IPS DF 6.9 (cell line): ENCODE measurements around the gene CDON.

Experiments used
- DNase-seq: peaks from one replicate; pipeline ENCODE4 v3.0.0-alpha.2; 2013; ENCODE audit warnings: low read depth, low spot score
- H3K27ac ChIP-seq: one replicate; pipeline ENCODE4 v1.5.1; 2013; ENCODE audit warnings: low read length, control low read depth
- H3K27me3 ChIP-seq: 2 replicates; pipeline ENCODE4 v1.6.1; 2013; ENCODE audit warnings: mild to moderate bottlenecking, low read length; ENCODE audit not compliant: control insufficient read depth, insufficient read depth
- H3K36me3 ChIP-seq: 2 replicates; pipeline ENCODE4 v1.6.1; 2013; ENCODE audit warnings: low read length; ENCODE audit not compliant: control insufficient read depth, insufficient read depth
- H3K4me1 ChIP-seq: 2 replicates; pipeline ENCODE4 v1.6.1; 2013; ENCODE audit warnings: low read length; ENCODE audit not compliant: control insufficient read depth, insufficient read depth
- H3K4me3 ChIP-seq: 2 replicates; pipeline ENCODE4 v1.5.1; 2013; ENCODE audit warnings: mild to moderate bottlenecking, low read length
- H3K9me3 ChIP-seq: 2 replicates; pipeline ENCODE4 v1.6.1; 2013; ENCODE audit warnings: low read length, inconsistent platforms; ENCODE audit not compliant: control insufficient read depth, insufficient read depth
- WGBS: extraction: QIAGEN DNeasy Blood & Tissue Kit; methylation state at CpG from one replicate; pipeline ENCODE4 v1.1.7; 2013; ENCODE audit warnings: mixed read lengths, missing lambda C conversion rate; ENCODE audit not compliant: insufficient read length, insufficient coverage; 5-methylcytosine and 5-hydroxymethylcytosine counted together

CDON gene

GRCh38 chr11:125935056-125935455 is 127.6 kb downstream of the CDON start:
- Histone ChIP-seq H3K27me3 (no peaks in the 10 kb centered on the region), H3K36me3 (no peaks in the 10 kb centered on the region; the same call in 1 of the 2 replicates), H3K27ac (no peak overlapping the region), H3K4me1 (peaks cover 2% of the 10 kb centered on the region; the same call in 1 of the 2 replicates), H3K4me3 (no peak overlapping the region), H3K9me3 (no peaks in the 10 kb centered on the region)
- WGBS, result no CpG with 5 or more reads among the region's 2 CpGs
- no peak for DNase-seq

- Histone ChIP-seq H3K9me3 (no peaks in the 10 kb centered on the region), H3K27me3 (no peaks in the 10 kb centered on the region), H3K4me1 (peaks cover 2% of the 10 kb centered on the region; the same call in 1 of the 2 replicates), H3K4me3 (no peak overlapping the region), H3K36me3 (no peaks in the 10 kb centered on the region; the same call in 1 of the 2 replicates), H3K27ac (no peak overlapping the region)
- DNase-seq, result no peak
- no CpG with 5 or more reads among the region's 8 CpGs for WGBS
Observed at GRCh38 chr11:125934473-125934872, 128.2 kb downstream of the CDON start.

- no peaks in the 10 kb centered on the region for H3K9me3 ChIP-seq
- WGBS, result no CpG with 5 or more reads among the region's 12 CpGs
- DNase-seq, result no peak
- no peak overlapping the region for H3K4me3 ChIP-seq
- peaks cover 2% of the 10 kb centered on the region; the same call in 1 of the 2 replicates for H3K4me1 ChIP-seq
- H3K27me3 ChIP-seq, result no peaks in the 10 kb centered on the region
- no peak overlapping the region for H3K27ac ChIP-seq
- no peaks in the 10 kb centered on the region; the same call in 1 of the 2 replicates for H3K36me3 ChIP-seq
Observed at GRCh38 chr11:125933030-125933813, 129.4 kb downstream of the CDON start.

GRCh38 chr11:125932301-125932700 is 130.4 kb downstream of the CDON start:
- no CpG with 5 or more reads among the region's 9 CpGs for WGBS
- H3K9me3 ChIP-seq, result no peaks in the 10 kb centered on the region
- H3K36me3 ChIP-seq, result no peaks in the 10 kb centered on the region; the same call in 1 of the 2 replicates
- H3K4me1 ChIP-seq, result peaks cover 2% of the 10 kb centered on the region; the same call in 1 of the 2 replicates
- DNase-seq, result no peak
- no peak overlapping the region for H3K27ac ChIP-seq
- H3K4me3 ChIP-seq, result no peak overlapping the region
- H3K27me3 ChIP-seq, result no peaks in the 10 kb centered on the region

GRCh38 chr11:125931668-125932067 is 131.0 kb downstream of the CDON start:
- H3K4me1 ChIP-seq, result peaks cover 2% of the 10 kb centered on the region; the same call in 1 of the 2 replicates
- no peaks in the 10 kb centered on the region; the same call in 1 of the 2 replicates for H3K36me3 ChIP-seq
- H3K27me3 ChIP-seq, result no peaks in the 10 kb centered on the region
- H3K9me3 ChIP-seq, result no peaks in the 10 kb centered on the region
- DNase-seq, result no peak
- WGBS, result no CpG with 5 or more reads among the region's 6 CpGs
- H3K27ac ChIP-seq, result no peak overlapping the region
- H3K4me3 ChIP-seq, result no peak overlapping the region

- DNase-seq, result no peak
- H3K4me3 ChIP-seq, result no peak overlapping the region
- no peak overlapping the region for H3K27ac ChIP-seq
- peaks cover 2% of the 10 kb centered on the region; the same call in 1 of the 2 replicates for H3K4me1 ChIP-seq
- H3K27me3 ChIP-seq, result no peaks in the 10 kb centered on the region
- H3K9me3 ChIP-seq, result no peaks in the 10 kb centered on the region
- no CpG with 5 or more reads among the region's 3 CpGs for WGBS
- no peaks in the 10 kb centered on the region; the same call in 1 of the 2 replicates for H3K36me3 ChIP-seq
Observed at GRCh38 chr11:125931116-125931515, 131.6 kb downstream of the CDON start.

- H3K4me1 ChIP-seq, result peaks cover 2% of the 10 kb centered on the region; the same call in 1 of the 2 replicates
- no peak for DNase-seq
- no peaks in the 10 kb centered on the region for H3K9me3 ChIP-seq
- no CpG with 5 or more reads among the region's 11 CpGs for WGBS
- no peak overlapping the region for H3K27ac ChIP-seq
- H3K4me3 ChIP-seq, result no peak overlapping the region
- H3K27me3 ChIP-seq, result no peaks in the 10 kb centered on the region
- H3K36me3 ChIP-seq, result no peaks in the 10 kb centered on the region; the same call in 1 of the 2 replicates
Observed at GRCh38 chr11:125930076-125930450, 132.6 kb downstream of the CDON start.

- no peaks in the 10 kb centered on the region for H3K27me3 ChIP-seq
- WGBS, result no CpG with 5 or more reads among the region's 9 CpGs
Observed at GRCh38 chr11:125929445-125930075, 133.1 kb downstream of the CDON start.

GRCh38 chr11:125926682-125927081 is 136.0 kb downstream of the CDON start:
- no peak overlapping the region for H3K27ac ChIP-seq
- H3K4me3 ChIP-seq, result no peak overlapping the region
- no peaks in the 10 kb centered on the region for H3K27me3 ChIP-seq
- WGBS, result no CpG with 5 or more reads among the region's 12 CpGs
- H3K4me1 ChIP-seq, result no peaks in the 10 kb centered on the region
- no peaks in the 10 kb centered on the region for H3K9me3 ChIP-seq
- H3K36me3 ChIP-seq, result no peaks in the 10 kb centered on the region
- DNase-seq, result no peak

More at GRCh38 chr11:125929445-125930075, 133.1 kb downstream of the CDON start:
- DNase-seq, result no peak
- Histone ChIP-seq H3K27ac (no peak overlapping the region), H3K36me3 (no peaks in the 10 kb centered on the region; the same call in 1 of the 2 replicates), H3K4me3 (no peak overlapping the region), H3K4me1 (peaks cover 2% of the 10 kb centered on the region; the same call in 1 of the 2 replicates), H3K9me3 (no peaks in the 10 kb centered on the region)

GRCh38 chr11:125925804-125926203 is 136.9 kb downstream of the CDON start:
- Histone ChIP-seq H3K27ac (no peak overlapping the region), H3K36me3 (no peaks in the 10 kb centered on the region), H3K4me3 (no peak overlapping the region), H3K4me1 (no peaks in the 10 kb centered on the region), H3K9me3 (no peaks in the 10 kb centered on the region), H3K27me3 (no peaks in the 10 kb centered on the region)
- no CpG with 5 or more reads among the region's 3 CpGs for WGBS
- no peak for DNase-seq
